NOMO-1 treated with DMSO at 0.1 percent for 48 hours (cell line): Measurements from ENCODE around the gene PLA2G4A.
A peak's percentile ranks its signal among the peaks of the same experiment; 100 is the strongest.

Experiments used
- DNase-seq: peaks from one replicate; lab custom pipeline; 2025; ENCODE audit not compliant: unreplicated experiment; lab: John Stamatoyannopoulos, UW

Gene PLA2G4A

GRCh38 chr1:186828611-186829454 is at the start of gene PLA2G4A:
Gene PLA2G4A, plus strand, starts transcription at chr1:186828949. Its CDS starts 25,406 bp downstream, at chr1:186854355.
- DNase-seq: peak; percentile 93

- no peak for DNase-seq
Measured at GRCh38 chr1:186780076-186780475, 48.7 kb upstream of the PLA2G4A start.

GRCh38 chr1:186781730-186782129 is 47.0 kb upstream of the PLA2G4A start:
- DNase-seq: no peak

GRCh38 chr1:186782791-186783190 is 46.0 kb upstream of the PLA2G4A start:
- DNase-seq: no peak

- DNase-seq: no peak
Measured at GRCh38 chr1:186783193-186783592, 45.6 kb upstream of the PLA2G4A start.

GRCh38 chr1:186785503-186785902 is 43.2 kb upstream of the PLA2G4A start:
- DNase-seq: peak; percentile 61

GRCh38 chr1:186790101-186790500 is 38.6 kb upstream of the PLA2G4A start:
- no peak for DNase-seq

GRCh38 chr1:186792870-186793581 is 35.7 kb upstream of the PLA2G4A start:
- DNase-seq: peak; percentile 54

GRCh38 chr1:186793582-186793927 is 35.2 kb upstream of the PLA2G4A start:
- DNase-seq: peak; percentile 10

- no peak for DNase-seq
Measured at GRCh38 chr1:186798960-186799688, 29.6 kb upstream of the PLA2G4A start.

GRCh38 chr1:186799689-186800054 is 29.1 kb upstream of the PLA2G4A start:
- no peak for DNase-seq

- peak; percentile 69 for DNase-seq
Measured at GRCh38 chr1:186802388-186802787, 26.4 kb upstream of the PLA2G4A start.

- no peak for DNase-seq
Measured at GRCh38 chr1:186804679-186805078, 24.1 kb upstream of the PLA2G4A start.

GRCh38 chr1:186806477-186806876 is 22.3 kb upstream of the PLA2G4A start:
- DNase-seq: peak; percentile 16

- no peak for DNase-seq
Measured at GRCh38 chr1:186807163-186807562, 21.6 kb upstream of the PLA2G4A start.

- DNase-seq: no peak
Measured at GRCh38 chr1:186811892-186812291, 16.9 kb upstream of the PLA2G4A start.

- DNase-seq: no peak
Measured at GRCh38 chr1:186812570-186812969, 16.2 kb upstream of the PLA2G4A start.

GRCh38 chr1:186813420-186813819 is 15.3 kb upstream of the PLA2G4A start:
- no peak for DNase-seq

GRCh38 chr1:186819126-186819525 is 9.6 kb upstream of the PLA2G4A start:
- peak; percentile 82 for DNase-seq

- DNase-seq: no peak
Measured at GRCh38 chr1:186819563-186819962, 9.2 kb upstream of the PLA2G4A start.

- peak; percentile 65 for DNase-seq
Measured at GRCh38 chr1:186829686-186830587, 1.2 kb downstream of the PLA2G4A start.
